Endodermal cell (in vitro differentiated cells): ENCODE measurements around the gene XIAP. TPM values are rescaled to one million over a fixed set of nuclear protein-coding genes. Genes with fewer than 3 reads are reported as not detected.

Source experiments
- DNase-seq: peaks from one replicate; pipeline ENCODE4 v3.0.0-alpha.2; 2017
- H3K27ac ChIP-seq: 2 replicates; pipeline ENCODE4 v1.5.1; 2013; ENCODE audit warnings: mild to moderate bottlenecking, low read depth, low read length, moderate library complexity
- H3K27me3 ChIP-seq: 2 replicates; pipeline ENCODE4 v1.6.1; 2013; ENCODE audit warnings: mild to moderate bottlenecking, low read length, moderate library complexity; ENCODE audit not compliant: insufficient read depth, control insufficient read depth, poor library complexity, severe bottlenecking
- H3K36me3 ChIP-seq: 2 replicates; pipeline ENCODE4 v1.7.0; 2013; ENCODE audit warnings: mild to moderate bottlenecking, low read length, moderate library complexity; ENCODE audit not compliant: control insufficient read depth, insufficient read depth
- H3K4me1 ChIP-seq: one replicate; pipeline ENCODE4 v1.7.0; 2013; ENCODE audit warnings: low read length; ENCODE audit not compliant: control insufficient read depth, insufficient read depth
- H3K4me3 ChIP-seq: 2 replicates; pipeline ENCODE4 v1.5.1; 2013; ENCODE audit warnings: mild to moderate bottlenecking, low read length, moderate library complexity
- H3K9ac ChIP-seq: 2 replicates; pipeline ENCODE4 v1.6.1; 2013; ENCODE audit warnings: mild to moderate bottlenecking, low read length, moderate library complexity; ENCODE audit not compliant: poor library complexity, severe bottlenecking; ENCODE audit errors: extremely low read depth
- H3K9me3 ChIP-seq: 2 replicates; pipeline ENCODE4 v1.6.1; 2013; ENCODE audit warnings: mild to moderate bottlenecking, low read length, moderate library complexity; ENCODE audit not compliant: control insufficient read depth
- H3K27ac Mint-ChIP-seq: 2 replicates; pipeline ENCODE4 v1.8.0; 2020; ENCODE audit warnings: mixed read lengths
- H3K27me3 Mint-ChIP-seq: 2 replicates; pipeline ENCODE4 v1.8.0; 2021; ENCODE audit warnings: mild to moderate bottlenecking, mixed read lengths; ENCODE audit not compliant: insufficient read depth
- H3K36me3 Mint-ChIP-seq: 2 replicates; pipeline ENCODE4 v1.8.0; 2020; ENCODE audit warnings: low read depth, mixed read lengths
- H3K4me1 Mint-ChIP-seq: 2 replicates; pipeline ENCODE4 v1.8.0; 2020; ENCODE audit warnings: mixed read lengths
- H3K4me3 Mint-ChIP-seq: 2 replicates; pipeline ENCODE4 v1.8.0; 2020; ENCODE audit warnings: mild to moderate bottlenecking, moderate library complexity, mixed read lengths
- H3K9me3 Mint-ChIP-seq: 2 replicates; pipeline ENCODE4 v1.8.0; 2020; ENCODE audit warnings: mild to moderate bottlenecking, mixed read lengths
- WGBS, 2 experiments: methylation state at CpG; one replicate each; pipeline versions ENCODE4 v1.1.5 to v1.1.7; 2013; ENCODE audit warnings: missing lambda C conversion rate in 2 of 2, mixed read lengths in 1 of 2; ENCODE audit not compliant: insufficient coverage in 1 of 2, insufficient read length in 1 of 2; 5-methylcytosine and 5-hydroxymethylcytosine counted together
- total RNA-seq, 2 donors: library from RNA; stranded (reverse); fragmentation: NEBNext Ultra II Directional in 1 of 2; extraction: Animal tissue kit (Norgen Biotek cat#: 25700) in 1 of 2; gene quantifications; 2 replicates in 1 of 2; 3 replicates in 1 of 2; pipeline ENCODE4 v1.2.1, GENCODE V29; 2021
- TF ChIP-seq, protein P1 (sequence below): fragments of 200-600 bp; sonication (generic); conservative IDR thresholded peaks from 2 replicates; pipeline ENCODE4 v1.5.0; 2021; ENCODE audit warnings: antibody characterized with exemption, mild to moderate bottlenecking

The XIAP gene
- total RNA-seq, 2 donors from 2014 or later = 59.1 to 59.8 TPM

DNA sequence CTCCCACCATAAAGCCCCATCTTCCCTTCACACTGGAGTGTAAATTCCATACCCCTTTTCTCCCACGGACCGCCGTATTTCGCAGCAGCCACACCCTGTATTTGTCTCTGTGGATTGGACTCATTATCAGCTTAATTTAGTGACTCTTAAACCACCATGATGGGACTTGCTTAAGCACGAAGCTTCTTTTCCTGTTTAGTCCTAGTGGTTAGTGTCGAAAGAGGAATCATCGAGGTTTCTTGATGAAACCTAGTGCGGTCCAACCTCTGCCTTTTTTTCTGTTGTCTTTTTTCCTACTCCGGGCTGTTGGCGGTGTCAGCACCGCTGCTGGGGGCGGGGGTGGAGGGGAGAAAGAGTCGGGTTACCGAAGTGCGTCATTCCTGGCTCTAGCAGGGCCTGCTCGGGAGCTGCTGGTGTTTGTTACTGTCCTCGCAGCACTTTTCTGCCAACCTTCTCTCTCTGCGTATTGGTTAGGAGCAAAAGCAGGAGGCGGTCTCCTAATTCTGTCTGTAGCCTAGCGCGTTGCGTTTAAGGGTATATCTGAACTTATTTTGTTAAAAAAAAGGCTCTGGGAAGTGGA, 103.0 kb downstream of the XIAP start:
- peak overlapping the region; percentile 100 for H3K27ac Mint-ChIP-seq
- Histone ChIP-seq H3K9ac (peak overlapping the region; percentile 99), H3K9me3 (no peaks in the 10 kb centered on the region), H3K4me3 (peak overlapping the region; percentile 95), H3K36me3 (no peaks in the 10 kb centered on the region), H3K27ac (peak overlapping the region; percentile 99), H3K4me1 (no peaks in the 10 kb centered on the region), H3K27me3 (no peaks in the 10 kb centered on the region)
- TF ChIP-seq, protein P1, sequence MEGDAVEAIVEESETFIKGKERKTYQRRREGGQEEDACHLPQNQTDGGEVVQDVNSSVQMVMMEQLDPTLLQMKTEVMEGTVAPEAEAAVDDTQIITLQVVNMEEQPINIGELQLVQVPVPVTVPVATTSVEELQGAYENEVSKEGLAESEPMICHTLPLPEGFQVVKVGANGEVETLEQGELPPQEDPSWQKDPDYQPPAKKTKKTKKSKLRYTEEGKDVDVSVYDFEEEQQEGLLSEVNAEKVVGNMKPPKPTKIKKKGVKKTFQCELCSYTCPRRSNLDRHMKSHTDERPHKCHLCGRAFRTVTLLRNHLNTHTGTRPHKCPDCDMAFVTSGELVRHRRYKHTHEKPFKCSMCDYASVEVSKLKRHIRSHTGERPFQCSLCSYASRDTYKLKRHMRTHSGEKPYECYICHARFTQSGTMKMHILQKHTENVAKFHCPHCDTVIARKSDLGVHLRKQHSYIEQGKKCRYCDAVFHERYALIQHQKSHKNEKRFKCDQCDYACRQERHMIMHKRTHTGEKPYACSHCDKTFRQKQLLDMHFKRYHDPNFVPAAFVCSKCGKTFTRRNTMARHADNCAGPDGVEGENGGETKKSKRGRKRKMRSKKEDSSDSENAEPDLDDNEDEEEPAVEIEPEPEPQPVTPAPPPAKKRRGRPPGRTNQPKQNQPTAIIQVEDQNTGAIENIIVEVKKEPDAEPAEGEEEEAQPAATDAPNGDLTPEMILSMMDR = no peak
- peak; percentile 92 for DNase-seq
- peak overlapping the region; percentile 98 for H3K4me3 Mint-ChIP-seq
- peaks cover 12% of the 10 kb centered on the region for H3K4me1 Mint-ChIP-seq
- peaks cover 2% of the 10 kb centered on the region for H3K27me3 Mint-ChIP-seq
- WGBS, 2 experiments = 0% methylated on average over 18 of the region's 22 CpGs; no CpG with 5 or more reads in 1 of the 2 experiments
- H3K36me3 Mint-ChIP-seq = peaks cover 6% of the 10 kb centered on the region
- H3K9me3 Mint-ChIP-seq = peaks cover 14% of the 10 kb centered on the region

Other genes with a start within 250 kb of the XIAP start
- gene THOC2, start 127.0 kb upstream of the XIAP start, total RNA-seq = 10 to 100 TPM; 88.8 to 93.2 TPM
- gene STAG2, start 101.7 kb downstream of the XIAP start, total RNA-seq = 100 to 1,000 TPM in 1 of 2 donors, 10 to 100 TPM in 1; 73.7 to 130 TPM